Measurements from ENCODE around the gene IGFBP1. TPM values are rescaled to one million over a fixed set of nuclear protein-coding genes. Genes with fewer than 3 reads are reported as not detected.
"Not testable (repeated sequence)": the region's sequence is repeated elsewhere in the genome, so short reads cannot be mapped to it uniquely, and the experiment has no call there.

The IGFBP1 gene
- total RNA-seq, 1 donor from 2014 or later: not detected

- ATAC-seq: no peak
- H3K27ac ChIP-seq: no peak overlapping the region
- no peak for DNase-seq
- H3K4me1 ChIP-seq: no peaks in the 10 kb centered on the region
- H3K9me3 ChIP-seq: no peaks in the 10 kb centered on the region
- H3K36me3 ChIP-seq: no peaks in the 10 kb centered on the region
- H3K27me3 ChIP-seq: no peaks in the 10 kb centered on the region
- no peak overlapping the region for H3K4me3 ChIP-seq
- intact Hi-C loops (cut with DNase I): no loop called here
- TF ChIP-seq, protein P1, sequence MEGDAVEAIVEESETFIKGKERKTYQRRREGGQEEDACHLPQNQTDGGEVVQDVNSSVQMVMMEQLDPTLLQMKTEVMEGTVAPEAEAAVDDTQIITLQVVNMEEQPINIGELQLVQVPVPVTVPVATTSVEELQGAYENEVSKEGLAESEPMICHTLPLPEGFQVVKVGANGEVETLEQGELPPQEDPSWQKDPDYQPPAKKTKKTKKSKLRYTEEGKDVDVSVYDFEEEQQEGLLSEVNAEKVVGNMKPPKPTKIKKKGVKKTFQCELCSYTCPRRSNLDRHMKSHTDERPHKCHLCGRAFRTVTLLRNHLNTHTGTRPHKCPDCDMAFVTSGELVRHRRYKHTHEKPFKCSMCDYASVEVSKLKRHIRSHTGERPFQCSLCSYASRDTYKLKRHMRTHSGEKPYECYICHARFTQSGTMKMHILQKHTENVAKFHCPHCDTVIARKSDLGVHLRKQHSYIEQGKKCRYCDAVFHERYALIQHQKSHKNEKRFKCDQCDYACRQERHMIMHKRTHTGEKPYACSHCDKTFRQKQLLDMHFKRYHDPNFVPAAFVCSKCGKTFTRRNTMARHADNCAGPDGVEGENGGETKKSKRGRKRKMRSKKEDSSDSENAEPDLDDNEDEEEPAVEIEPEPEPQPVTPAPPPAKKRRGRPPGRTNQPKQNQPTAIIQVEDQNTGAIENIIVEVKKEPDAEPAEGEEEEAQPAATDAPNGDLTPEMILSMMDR (IDR thresholded peaks at IDR 0.05): no peak
These were observed 51.3 kb downstream of the IGFBP1 start for GRCh38 chr7:45939574-45939973.

DNA sequence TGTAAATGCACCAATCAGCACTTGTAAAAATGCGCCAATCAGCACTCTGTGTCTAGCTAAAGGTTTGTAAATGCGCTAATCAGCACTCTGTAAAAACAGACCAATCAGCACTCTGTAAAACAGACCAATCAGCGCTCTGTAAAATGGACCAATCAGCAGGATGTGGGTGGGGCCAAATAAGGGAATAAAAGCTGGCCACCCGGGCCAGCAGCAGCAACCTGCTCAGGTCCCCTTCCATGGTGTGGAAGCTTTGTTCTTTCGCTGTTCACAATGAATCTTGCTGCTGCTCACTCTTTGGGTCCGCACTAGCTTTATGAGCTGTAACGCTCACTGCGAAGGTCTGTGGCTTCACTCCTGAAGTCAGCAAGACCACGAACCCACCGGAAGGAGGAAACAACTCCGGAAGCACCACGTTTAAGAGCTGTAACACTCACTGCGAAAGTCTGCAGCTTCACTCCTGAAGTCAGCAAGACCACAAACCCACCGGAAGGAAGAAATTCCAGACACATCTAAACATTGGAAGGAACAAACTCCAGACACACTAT is 52.0 kb downstream of the IGFBP1 start:
- H3K4me1 ChIP-seq; intact Hi-C loops (cut with DNase I); ATAC-seq; H3K9me3 ChIP-seq; H3K36me3 ChIP-seq; H3K27me3 ChIP-seq; H3K27ac ChIP-seq; DNase-seq: not testable (repeated sequence)
- H3K4me3 ChIP-seq: peak overlapping the region; percentile 12

GRCh38 chr7:45940939-45941338 is 52.7 kb downstream of the IGFBP1 start:
- no peaks in the 10 kb centered on the region for H3K27me3 ChIP-seq
- intact Hi-C loops (cut with DNase I): no loop called here
- H3K36me3 ChIP-seq: no peaks in the 10 kb centered on the region
- H3K9me3 ChIP-seq: no peaks in the 10 kb centered on the region
- peak overlapping the region; percentile 12 for H3K4me3 ChIP-seq
- no peaks in the 10 kb centered on the region for H3K4me1 ChIP-seq
- H3K27ac ChIP-seq: no peak overlapping the region
- DNase-seq (no peak), ATAC-seq (no peak)
- TF ChIP-seq, protein P1 (IDR thresholded peaks at IDR 0.05): no peak

Other genes starting within 250 kb of the IGFBP1 start
- not detected for gene CCDC201, start 15.4 kb upstream of the IGFBP1 start, total RNA-seq
- 87.0 TPM for gene IGFBP3, start 32.8 kb downstream of the IGFBP1 start, total RNA-seq